DOHH2 (cell line): ENCODE results near the gene ITIH2.
"Not testable (repeated sequence)": the region's sequence is repeated elsewhere in the genome, so short reads cannot be mapped to it uniquely, and the experiment has no call there.

Experiments
- H3F3A ChIP-seq: fragments of 200-600 bp; sonication (generic), shearing (Covaris generic); 2 replicates; pipeline ENCODE4 v1.6.0; 2016; ENCODE audit warnings: antibody characterized with exemption, mild to moderate bottlenecking; ENCODE audit not compliant: control insufficient read depth, insufficient read depth
- H3K27ac ChIP-seq: fragments of 200-600 bp; sonication (generic); 2 replicates; pipeline ENCODE4 v1.5.1; 2014; ENCODE audit warnings: low read depth, mild to moderate bottlenecking, low read length, moderate library complexity
- H3K27me3 ChIP-seq: fragments of 200-600 bp; sonication (generic); 2 replicates; pipeline ENCODE4 v1.6.1; 2014; ENCODE audit warnings: mild to moderate bottlenecking, low read length, mixed read lengths; ENCODE audit not compliant: control insufficient read depth
- H3K36me3 ChIP-seq: fragments of 200-600 bp; sonication (generic); 2 replicates; pipeline ENCODE4 v1.6.1; 2014; ENCODE audit warnings: mild to moderate bottlenecking, low read length, moderate library complexity, mixed read lengths; ENCODE audit not compliant: control insufficient read depth
- H3K4me1 ChIP-seq: fragments of 200-600 bp; sonication (generic); 2 replicates; pipeline ENCODE4 v1.6.1; 2014; ENCODE audit warnings: mild to moderate bottlenecking, low read length, mixed read lengths; ENCODE audit not compliant: control insufficient read depth
- H3K4me2 ChIP-seq: fragments of 200-600 bp; sonication (generic); 2 replicates; pipeline ENCODE4 v1.6.0; 2014; ENCODE audit warnings: mild to moderate bottlenecking, low read length, moderate library complexity
- H3K4me3 ChIP-seq: fragments of 200-600 bp; sonication (generic); 2 replicates; pipeline ENCODE4 v1.5.1; 2014; ENCODE audit warnings: mild to moderate bottlenecking, low read length, mixed read lengths
- H3K79me2 ChIP-seq: fragments of 200-600 bp; sonication (generic); 2 replicates; pipeline ENCODE4 v1.6.1; 2014; ENCODE audit warnings: mild to moderate bottlenecking, low read length, mixed read lengths; ENCODE audit not compliant: control insufficient read depth
- H3K9me2 ChIP-seq: fragments of 200-600 bp; sonication (generic); replicated peaks from 2 replicates; pipeline ENCODE4 v1.6.1; 2014; ENCODE audit warnings: mild to moderate bottlenecking, low read length, mixed read lengths; ENCODE audit not compliant: control insufficient read depth
- H3K9me3 ChIP-seq: fragments of 200-600 bp; sonication (generic); 2 replicates; pipeline ENCODE4 v1.6.1; 2014; ENCODE audit warnings: antibody characterized with exemption, low read length, mixed read lengths; ENCODE audit not compliant: control insufficient read depth, insufficient read depth
- H4K20me1 ChIP-seq: fragments of 200-600 bp; sonication (generic); 2 replicates; pipeline ENCODE4 v1.6.0; 2014; ENCODE audit warnings: low read depth, mild to moderate bottlenecking, antibody characterized with exemption, low read length, moderate library complexity; ENCODE audit not compliant: control insufficient read depth, insufficient read depth
- CTCF ChIP-seq: fragments of 200-600 bp; sonication (generic); IDR thresholded peaks from one replicate; pipeline ENCODE4 v1.5.1; 2014; ENCODE audit warnings: antibody characterized with exemption, mild to moderate bottlenecking, low read depth, low read length; ENCODE audit not compliant: poor library complexity, severe bottlenecking
- EZH2phosphoT487 ChIP-seq: fragments of 200-600 bp; sonication (generic); IDR thresholded peaks from 2 replicates; pipeline ENCODE4 v1.6.1; 2017; ENCODE audit warnings: borderline replicate concordance, mild to moderate bottlenecking, antibody characterized with exemption, low read length, moderate library complexity, mixed read lengths

Gene ITIH2

DNA sequence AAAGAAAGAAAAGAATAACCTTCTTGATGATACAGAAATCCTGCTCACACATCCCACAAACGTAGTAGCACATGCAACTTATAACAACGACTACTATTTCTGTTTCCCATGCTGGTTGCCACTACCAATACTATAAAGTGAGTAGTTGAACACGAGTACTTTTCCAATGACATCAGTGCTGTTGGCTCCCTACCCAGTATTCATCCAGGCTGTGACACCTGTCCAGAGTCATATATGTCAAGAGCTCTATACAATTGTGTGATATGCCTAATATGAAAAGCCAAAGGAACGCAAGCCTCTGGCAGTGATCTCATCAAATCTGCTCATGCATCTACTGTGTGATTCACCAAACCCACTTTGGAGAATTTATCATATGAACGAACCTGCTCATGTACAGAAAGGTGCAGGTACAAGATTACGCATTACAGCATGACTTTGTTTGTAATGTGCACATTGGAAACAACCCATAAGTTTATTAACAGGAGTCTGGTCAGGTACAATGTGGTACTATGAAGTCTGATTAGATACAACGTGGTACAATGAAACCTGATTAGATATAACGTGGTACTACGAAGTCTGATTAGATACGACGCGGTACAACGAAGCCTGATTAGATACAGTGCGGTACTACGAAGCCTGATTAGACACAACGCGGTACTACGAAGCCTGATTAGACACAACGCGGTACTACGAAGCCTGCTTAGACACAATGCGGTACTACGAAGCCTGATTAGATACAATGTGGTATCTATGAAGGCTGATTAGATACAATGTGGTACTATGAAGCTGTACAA lies 30.6 kb upstream of the ITIH2 start:
- Histone ChIP-seq H3K36me3 (no peaks in the 10 kb centered on the region), H3K79me2 (no peaks in the 10 kb centered on the region), H3F3A (no peaks in the 10 kb centered on the region), H3K4me3 (no peak overlapping the region), H3K27me3 (peaks cover 7% of the 10 kb centered on the region), H3K27ac (no peak overlapping the region), H3K4me2 (no peak overlapping the region), H3K9me3 (no peaks in the 10 kb centered on the region), H3K9me2 (no peaks in the 10 kb centered on the region), H3K4me1 (peaks cover 3% of the 10 kb centered on the region), H4K20me1 (no peaks in the 10 kb centered on the region; the same call in 1 of the 2 replicates)
- TF ChIP-seq EZH2phosphoT487: no peak
- no peak for TF ChIP-seq CTCF

DNA sequence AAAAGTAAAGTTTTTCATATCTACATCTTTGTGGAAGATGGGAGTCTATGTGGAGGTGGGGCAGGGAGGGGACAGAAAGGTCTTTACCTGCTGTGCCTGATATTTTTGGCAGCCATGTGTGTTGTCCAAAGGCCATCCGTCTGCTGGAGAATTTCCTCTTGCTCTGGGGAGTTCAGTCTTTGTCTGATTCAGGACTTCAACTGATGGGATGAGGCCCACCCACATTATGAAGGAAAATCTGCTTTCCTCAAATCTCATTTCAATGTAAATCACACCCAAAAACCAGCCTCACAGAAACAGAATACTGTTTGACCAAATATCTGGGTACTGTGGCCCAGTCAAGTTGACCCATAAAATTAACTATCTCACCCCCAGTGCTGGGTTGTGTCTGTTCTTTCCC lies 23.9 kb upstream of the ITIH2 start:
- no peak for TF ChIP-seq CTCF
- TF ChIP-seq EZH2phosphoT487: no peak
- H3K27me3 ChIP-seq: no peaks in the 10 kb centered on the region
- H3K4me2 ChIP-seq: no peak overlapping the region
- H3K9me2 ChIP-seq: no peaks in the 10 kb centered on the region
- H3K4me3 ChIP-seq: no peak overlapping the region
- no peaks in the 10 kb centered on the region for H3F3A ChIP-seq
- H3K36me3 ChIP-seq: no peaks in the 10 kb centered on the region
- H3K79me2 ChIP-seq: no peaks in the 10 kb centered on the region
- H4K20me1 ChIP-seq: no peaks in the 10 kb centered on the region
- peaks cover 5% of the 10 kb centered on the region for H3K4me1 ChIP-seq
- H3K9me3 ChIP-seq: no peaks in the 10 kb centered on the region
- no peak overlapping the region for H3K27ac ChIP-seq

DNA sequence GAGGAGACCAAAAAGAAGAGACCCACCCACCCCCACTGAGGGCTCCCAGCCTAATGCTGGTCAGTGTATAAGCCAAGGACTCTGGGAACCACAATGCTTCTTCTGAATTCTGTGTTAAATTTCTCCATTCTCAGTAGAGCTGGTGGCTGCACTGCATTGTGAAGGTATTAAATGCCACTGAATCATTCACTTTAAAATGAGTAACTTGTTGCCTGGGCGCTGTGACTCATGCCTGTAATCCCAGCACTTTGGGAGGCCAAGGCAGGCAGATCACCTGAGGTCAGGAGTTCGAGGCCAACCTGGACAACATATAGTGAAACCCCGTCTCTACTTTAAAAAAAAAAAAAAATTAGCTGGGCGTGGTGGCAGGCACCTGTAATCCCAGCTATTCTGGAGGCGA lies 23.0 kb upstream of the ITIH2 start:
- not testable (repeated sequence) for H3K79me2 ChIP-seq, H3K27me3 ChIP-seq, H3K9me3 ChIP-seq, H3K27ac ChIP-seq, H3K4me3 ChIP-seq, H3K36me3 ChIP-seq, H3K4me1 ChIP-seq, H3K4me2 ChIP-seq, H4K20me1 ChIP-seq, H3K9me2 ChIP-seq, H3F3A ChIP-seq

DNA sequence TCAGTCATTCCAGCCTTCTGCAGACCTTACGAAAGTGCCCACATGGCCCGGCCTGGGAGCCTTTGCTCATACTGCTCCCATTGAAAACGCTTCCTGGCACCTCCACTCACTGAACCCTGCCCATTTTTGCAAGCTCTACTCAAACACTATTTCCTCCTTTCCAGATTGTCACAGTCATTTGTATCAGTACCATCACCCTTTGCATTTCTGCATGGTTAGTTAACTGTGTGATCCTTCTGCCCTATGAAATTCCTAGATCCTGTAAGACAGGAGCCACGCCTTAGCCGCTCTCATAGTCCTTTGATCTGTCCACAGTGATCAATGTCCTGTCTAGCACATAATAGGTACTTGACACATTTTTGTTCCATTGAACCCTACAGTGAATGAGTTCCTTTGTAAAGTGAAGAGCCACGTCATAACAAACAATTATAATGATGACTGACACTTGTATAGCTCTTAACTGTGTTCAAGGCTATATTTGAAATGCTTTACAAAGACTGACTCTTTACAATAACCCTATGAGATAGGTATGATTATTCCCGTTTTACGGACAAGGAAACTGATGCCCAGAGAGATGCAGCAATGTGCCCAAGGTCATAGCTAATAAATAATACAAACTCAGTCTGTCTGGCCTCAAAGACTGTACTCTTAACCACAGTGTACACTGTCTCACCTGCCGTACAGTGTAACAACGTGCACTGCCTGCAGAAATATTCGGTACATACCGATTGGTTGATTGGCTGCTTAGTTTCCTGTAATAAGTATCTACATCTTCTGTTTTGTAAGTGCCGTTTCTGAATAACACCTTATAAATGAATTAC lies 16.6 kb upstream of the ITIH2 start:
- H3K27me3 ChIP-seq: no peaks in the 10 kb centered on the region
- H4K20me1 ChIP-seq: no peaks in the 10 kb centered on the region
- TF ChIP-seq CTCF (no peak), EZH2phosphoT487 (no peak)
- H3K4me2 ChIP-seq: peak overlapping the region; percentile 24
- H3K4me3 ChIP-seq: no peak overlapping the region
- no peaks in the 10 kb centered on the region for H3K79me2 ChIP-seq
- no peaks in the 10 kb centered on the region for H3K9me2 ChIP-seq
- no peaks in the 10 kb centered on the region for H3K36me3 ChIP-seq
- peaks cover 4% of the 10 kb centered on the region for H3K4me1 ChIP-seq
- H3K9me3 ChIP-seq: peaks cover 7% of the 10 kb centered on the region
- H3F3A ChIP-seq: no peaks in the 10 kb centered on the region
- H3K27ac ChIP-seq: no peak overlapping the region
